Activated T-helper 2 cell treated with anti-CD3 and anti-CD28 coated beads, Interferon-gamma antibody, Interleukin-2, Interleukin-4, amounts not matched to agents 10 μg/mL and 5 μg/mL and 100 μg/mL, durations not matched to agents 14 hours and 24 hours and 36 hours (primary cell): ENCODE data around the gene RGPD3. TPM values are rescaled to one million over a fixed set of nuclear protein-coding genes. Genes with fewer than 3 reads are reported as not detected.
"Not testable (repeated sequence)": the region's sequence is repeated elsewhere in the genome, so short reads cannot be mapped to it uniquely, and the experiment has no call there.

Experiments used
- DNase-seq: peaks from one replicate; pipeline ENCODE4 v3.0.0; 2021; ENCODE audit warnings: low spot score
- H3K27ac Mint-ChIP-seq: one replicate; pipeline ENCODE4 v1.8.0; 2021; ENCODE audit warnings: mixed read lengths
- H3K27me3 Mint-ChIP-seq: one replicate; pipeline ENCODE4 v1.8.0; 2021; ENCODE audit warnings: low read depth, mixed read lengths
- H3K36me3 Mint-ChIP-seq: one replicate; pipeline ENCODE4 v1.8.0; 2021; ENCODE audit warnings: low read depth, mixed read lengths
- H3K4me1 Mint-ChIP-seq: one replicate; pipeline ENCODE4 v1.8.0; 2021; ENCODE audit warnings: low read depth, mixed read lengths
- H3K4me3 Mint-ChIP-seq: one replicate; pipeline ENCODE4 v1.8.0; 2021; ENCODE audit warnings: low read depth, mild to moderate bottlenecking, moderate library complexity, mixed read lengths
- H3K9me3 Mint-ChIP-seq: one replicate; pipeline ENCODE4 v1.8.0; 2021; ENCODE audit warnings: mixed read lengths
- intact Hi-C: fragments of 100-400 bp; cut with micrococcal nuclease; formaldehyde crosslinking; loops from one replicate; pipeline ENCODE4 v1.15.1; 2023
- total RNA-seq: library from RNA; stranded (reverse); gene quantifications from 2 replicates; pipeline ENCODE4 v1.2.3, GENCODE V29; 2022

The RGPD3 gene
- total RNA-seq, 1 donor from 2014 or later: 0.34 TPM

- H3K9me3 Mint-ChIP-seq, H3K4me1 Mint-ChIP-seq, H3K4me3 Mint-ChIP-seq, DNase-seq, H3K27ac Mint-ChIP-seq, intact Hi-C loops, H3K36me3 Mint-ChIP-seq, H3K27me3 Mint-ChIP-seq: not testable (repeated sequence)
Observed at GRCh38 chr2:106504192-106504591, 36.0 kb upstream of the RGPD3 start.

- H3K27ac Mint-ChIP-seq, H3K4me1 Mint-ChIP-seq, H3K27me3 Mint-ChIP-seq, DNase-seq, H3K36me3 Mint-ChIP-seq, H3K9me3 Mint-ChIP-seq, H3K4me3 Mint-ChIP-seq, intact Hi-C loops: not testable (repeated sequence)
Observed at GRCh38 chr2:106502351-106502750, 34.1 kb upstream of the RGPD3 start.

- H3K4me1 Mint-ChIP-seq, H3K9me3 Mint-ChIP-seq, H3K27ac Mint-ChIP-seq, H3K4me3 Mint-ChIP-seq, H3K27me3 Mint-ChIP-seq, DNase-seq, H3K36me3 Mint-ChIP-seq, intact Hi-C loops: not testable (repeated sequence)
Observed at GRCh38 chr2:106500350-106500749, 32.1 kb upstream of the RGPD3 start.

- H3K36me3 Mint-ChIP-seq, H3K27ac Mint-ChIP-seq, H3K4me1 Mint-ChIP-seq, DNase-seq, H3K9me3 Mint-ChIP-seq, H3K4me3 Mint-ChIP-seq, intact Hi-C loops, H3K27me3 Mint-ChIP-seq: not testable (repeated sequence)
Observed at GRCh38 chr2:106498549-106498948, 30.3 kb upstream of the RGPD3 start.

- H3K4me3 Mint-ChIP-seq, H3K27me3 Mint-ChIP-seq, H3K4me1 Mint-ChIP-seq, intact Hi-C loops, DNase-seq, H3K9me3 Mint-ChIP-seq, H3K27ac Mint-ChIP-seq, H3K36me3 Mint-ChIP-seq: not testable (repeated sequence)
Observed at GRCh38 chr2:106492913-106493312, 24.7 kb upstream of the RGPD3 start.

- H3K36me3 Mint-ChIP-seq, H3K4me1 Mint-ChIP-seq, H3K27ac Mint-ChIP-seq, H3K9me3 Mint-ChIP-seq, H3K27me3 Mint-ChIP-seq, DNase-seq, intact Hi-C loops, H3K4me3 Mint-ChIP-seq: not testable (repeated sequence)
Observed at GRCh38 chr2:106492399-106492798, 24.2 kb upstream of the RGPD3 start.

GRCh38 chr2:106489701-106490100 lies 21.5 kb upstream of the RGPD3 start:
- H3K4me1 Mint-ChIP-seq, H3K9me3 Mint-ChIP-seq, intact Hi-C loops, H3K36me3 Mint-ChIP-seq, H3K27ac Mint-ChIP-seq, H3K4me3 Mint-ChIP-seq, DNase-seq: not testable (repeated sequence)
- peaks cover 20% of the 10 kb centered on the region for H3K27me3 Mint-ChIP-seq

- intact Hi-C loops, H3K4me1 Mint-ChIP-seq, H3K27ac Mint-ChIP-seq, H3K9me3 Mint-ChIP-seq, H3K4me3 Mint-ChIP-seq, DNase-seq, H3K36me3 Mint-ChIP-seq: not testable (repeated sequence)
- peaks cover 26% of the 10 kb centered on the region for H3K27me3 Mint-ChIP-seq
Observed at GRCh38 chr2:106487386-106488191, 19.4 kb upstream of the RGPD3 start.

- H3K4me1 Mint-ChIP-seq, H3K9me3 Mint-ChIP-seq, H3K4me3 Mint-ChIP-seq, H3K27ac Mint-ChIP-seq, DNase-seq, H3K36me3 Mint-ChIP-seq, intact Hi-C loops: not testable (repeated sequence)
- H3K27me3 Mint-ChIP-seq: peaks cover 26% of the 10 kb centered on the region
Observed at GRCh38 chr2:106486551-106487385, 18.6 kb upstream of the RGPD3 start, which contains the start of gene CD8B2. Gene CD8B2, plus strand, starts transcription at chr2:106487364. Its CDS starts 63 bp downstream, at chr2:106487427.

- H3K9me3 Mint-ChIP-seq, H3K27ac Mint-ChIP-seq, intact Hi-C loops, H3K4me1 Mint-ChIP-seq, H3K36me3 Mint-ChIP-seq, H3K4me3 Mint-ChIP-seq, DNase-seq, H3K27me3 Mint-ChIP-seq: not testable (repeated sequence)
Observed at GRCh38 chr2:106479563-106479962, 11.3 kb upstream of the RGPD3 start.

- DNase-seq, H3K4me1 Mint-ChIP-seq, intact Hi-C loops, H3K4me3 Mint-ChIP-seq, H3K9me3 Mint-ChIP-seq, H3K27me3 Mint-ChIP-seq, H3K27ac Mint-ChIP-seq, H3K36me3 Mint-ChIP-seq: not testable (repeated sequence)
Observed at GRCh38 chr2:106477647-106478046, 9.4 kb upstream of the RGPD3 start.

GRCh38 chr2:106470658-106471057 lies 2.4 kb upstream of the RGPD3 start:
- H3K9me3 Mint-ChIP-seq, intact Hi-C loops, H3K4me3 Mint-ChIP-seq, H3K27me3 Mint-ChIP-seq, H3K4me1 Mint-ChIP-seq, H3K36me3 Mint-ChIP-seq, DNase-seq, H3K27ac Mint-ChIP-seq: not testable (repeated sequence)

GRCh38 chr2:106467516-106467915 lies 697 bp downstream of the RGPD3 start:
- H3K4me1 Mint-ChIP-seq, H3K9me3 Mint-ChIP-seq, H3K36me3 Mint-ChIP-seq, H3K27ac Mint-ChIP-seq, intact Hi-C loops, H3K4me3 Mint-ChIP-seq, DNase-seq, H3K27me3 Mint-ChIP-seq: not testable (repeated sequence)
